HepG2 (cell line): ENCODE measurements around the gene STEAP1B. TPM values are rescaled to one million over a fixed set of nuclear protein-coding genes. Genes with fewer than 3 reads are reported as not detected.

Experiments
- CHCHD3 ChIP-seq: sonication (generic); formaldehyde crosslinking; IDR thresholded peaks from 2 replicates; pipeline ENCODE4 v1.8.0; 2022; ENCODE audit warnings: mild to moderate bottlenecking, missing genetic modification reagents, moderate library complexity
- GABPB1 ChIP-seq: IDR thresholded peaks from 2 replicates; pipeline ENCODE4 v1.6.1; 2016; ENCODE audit warnings: mild to moderate bottlenecking, missing genetic modification reagents, moderate library complexity, missing compliant biosample characterization
- GATA4 ChIP-seq: sonication (generic); IDR thresholded peaks from 2 replicates; pipeline ENCODE4 v1.6.1; 2016; ENCODE audit warnings: antibody characterized with exemption, low read depth, borderline replicate concordance
- JDP2 ChIP-seq: sonication (generic); formaldehyde crosslinking; IDR thresholded peaks from 2 replicates; pipeline ENCODE4 v1.8.1; 2022; ENCODE audit warnings: missing genetic modification reagents, borderline replicate concordance
- KAT8 ChIP-seq: IDR thresholded peaks from 2 replicates; pipeline ENCODE4 v1.6.1; 2016; ENCODE audit warnings: missing genetic modification reagents, missing compliant biosample characterization
- NCOR1 ChIP-seq: fragments of 200-600 bp; sonication (generic); IDR thresholded peaks from 2 replicates; pipeline ENCODE4 v1.7.0; 2017; ENCODE audit warnings: antibody characterized with exemption, low read length, borderline replicate concordance
- SETDB1 ChIP-seq: sonication (generic); formaldehyde crosslinking; IDR thresholded peaks from 2 replicates; pipeline ENCODE4 v1.5.1; 2020; ENCODE audit warnings: missing genetic modification reagents, mild to moderate bottlenecking, borderline replicate concordance
- SOX5 ChIP-seq: IDR thresholded peaks from 2 replicates; pipeline ENCODE4 v1.6.1; 2016; ENCODE audit warnings: borderline replicate concordance
- YEATS4 ChIP-seq: sonication (generic); formaldehyde crosslinking; IDR thresholded peaks from 2 replicates; pipeline ENCODE4 v1.4.0; 2020; ENCODE audit warnings: missing genetic modification reagents, borderline replicate concordance
- ZNF496 ChIP-seq: sonication (generic); formaldehyde crosslinking; IDR thresholded peaks from 2 replicates; pipeline ENCODE4 v1.8.1; 2023; ENCODE audit warnings: mild to moderate bottlenecking, moderate library complexity, missing genetic modification reagents; ENCODE audit not compliant: insufficient replicate concordance
- ZNF746 ChIP-seq: sonication (generic); formaldehyde crosslinking; IDR thresholded peaks from 2 replicates; pipeline ENCODE4 v1.8.0; 2022; ENCODE audit warnings: mild to moderate bottlenecking, missing genetic modification reagents
- polyA plus RNA-seq, 8 experiments: library from polyadenylated mRNA; depleted of rRNA in 3 of 8; stranded (reverse) in 7 of 8; unstranded in 1 of 8; fragments of >200 nt; fragmentation: Illumina TruSeq in 4 of 8; extraction: Trizol in 4 of 8; gene quantifications; 2 replicates each; pipeline versions ENCODE4 v1.2.1 to v1.2.3, GENCODE V29; 2011 to 2016; ENCODE audit warnings: low read depth in 4 of 8, missing spikeins in 1 of 8, mixed read lengths in 1 of 8; ENCODE audit not compliant: insufficient read depth in 1 of 8
- total RNA-seq, 5 experiments: library from RNA; depleted of rRNA; stranded (reverse); fragments of >200 nt; fragmentation: Illumina TruSeq; extraction: Trizol; gene quantifications; 2 replicates each; pipeline ENCODE4 v1.2.3, GENCODE V29; 2016; ENCODE audit warnings: low read depth in 1 of 5
- TF ChIP-seq, protein P1 (sequence below): sonication (generic); formaldehyde crosslinking; IDR thresholded peaks from 2 replicates; pipeline ENCODE4 v1.4.0; 2020; ENCODE audit warnings: missing genetic modification reagents
- TF ChIP-seq, protein P2 (sequence below): sonication (generic); IDR thresholded peaks from 2 replicates; pipeline ENCODE4 v1.6.1; 2016; ENCODE audit warnings: low read depth, borderline replicate concordance
- TF ChIP-seq, protein P3 (sequence below): sonication (generic); formaldehyde crosslinking; IDR thresholded peaks from 2 replicates; pipeline ENCODE4 v1.4.0; 2020; ENCODE audit warnings: missing genetic modification reagents
- TF ChIP-seq, protein P4 (sequence below): sonication (generic); formaldehyde crosslinking; IDR thresholded peaks from 2 replicates; pipeline ENCODE4 v1.5.1; 2020; ENCODE audit warnings: missing genetic modification reagents, mild to moderate bottlenecking, borderline replicate concordance
- TF ChIP-seq, protein P5 (sequence below): sonication (generic); formaldehyde crosslinking; IDR thresholded peaks from 2 replicates; pipeline ENCODE4 v1.5.0; 2020; ENCODE audit warnings: mild to moderate bottlenecking, missing genetic modification reagents
- TF ChIP-seq, protein P6 (sequence below): sonication (generic); formaldehyde crosslinking; IDR thresholded peaks from 2 replicates; pipeline ENCODE4 v1.4.0; 2020; ENCODE audit warnings: missing genetic modification reagents

The STEAP1B gene
- total and polyA plus RNA-seq, 2 of the 13 experiments (the other 11 are each of a cell fraction or from before 2014, with no cell fraction given) = not detected

DNA sequence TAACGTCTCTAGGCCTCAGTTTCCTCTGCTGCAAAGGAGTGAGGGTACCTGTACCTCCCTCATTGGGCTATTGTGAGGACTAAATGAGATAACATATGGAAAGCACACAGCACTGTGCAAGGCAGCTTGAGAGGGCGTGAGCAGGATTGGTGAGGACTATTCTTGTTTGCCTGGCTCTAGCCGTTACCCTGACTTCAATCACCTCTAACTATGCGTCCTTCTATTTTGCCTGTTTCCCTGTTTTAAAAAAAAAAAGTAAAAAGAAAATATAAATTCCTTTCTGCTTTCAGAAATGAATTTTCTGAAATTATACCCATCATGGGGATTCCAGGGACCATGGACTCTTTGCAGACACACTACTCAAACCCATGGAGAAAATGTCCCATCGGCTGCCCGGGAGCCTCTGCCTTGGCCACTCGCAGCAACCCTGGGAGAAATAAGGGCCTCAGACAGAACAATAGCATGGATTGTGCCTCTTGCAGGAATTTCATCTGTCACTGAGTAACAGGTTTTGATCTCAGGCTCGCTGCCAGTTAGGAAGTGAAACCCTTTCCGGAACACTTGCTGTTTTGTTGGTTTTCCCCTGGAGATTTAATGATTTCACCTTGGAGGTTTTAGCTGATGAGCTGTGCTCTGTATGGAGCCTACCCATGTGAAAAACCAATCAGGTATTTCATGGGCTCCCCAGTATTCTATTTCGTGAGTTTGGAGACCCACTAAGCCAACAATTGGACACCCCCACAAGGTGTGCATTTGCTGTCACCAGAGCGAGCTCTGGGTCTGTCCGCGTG lies 55.6 kb downstream of the STEAP1B start (continued):
- no peak for TF ChIP-seq ZNF746
- 0 out of 2 replicates have a peak, but pooled peaks have one; percentile 53 for TF ChIP-seq GATA4
- TF ChIP-seq, protein P1, sequence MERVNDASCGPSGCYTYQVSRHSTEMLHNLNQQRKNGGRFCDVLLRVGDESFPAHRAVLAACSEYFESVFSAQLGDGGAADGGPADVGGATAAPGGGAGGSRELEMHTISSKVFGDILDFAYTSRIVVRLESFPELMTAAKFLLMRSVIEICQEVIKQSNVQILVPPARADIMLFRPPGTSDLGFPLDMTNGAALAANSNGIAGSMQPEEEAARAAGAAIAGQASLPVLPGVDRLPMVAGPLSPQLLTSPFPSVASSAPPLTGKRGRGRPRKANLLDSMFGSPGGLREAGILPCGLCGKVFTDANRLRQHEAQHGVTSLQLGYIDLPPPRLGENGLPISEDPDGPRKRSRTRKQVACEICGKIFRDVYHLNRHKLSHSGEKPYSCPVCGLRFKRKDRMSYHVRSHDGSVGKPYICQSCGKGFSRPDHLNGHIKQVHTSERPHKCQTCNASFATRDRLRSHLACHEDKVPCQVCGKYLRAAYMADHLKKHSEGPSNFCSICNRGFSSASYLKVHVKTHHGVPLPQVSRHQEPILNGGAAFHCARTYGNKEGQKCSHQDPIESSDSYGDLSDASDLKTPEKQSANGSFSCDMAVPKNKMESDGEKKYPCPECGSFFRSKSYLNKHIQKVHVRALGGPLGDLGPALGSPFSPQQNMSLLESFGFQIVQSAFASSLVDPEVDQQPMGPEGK (CRISPR knock-in tag) = 0 out of 2 replicates have a peak, but pooled peaks have one; percentile 9
- TF ChIP-seq, protein P2, sequence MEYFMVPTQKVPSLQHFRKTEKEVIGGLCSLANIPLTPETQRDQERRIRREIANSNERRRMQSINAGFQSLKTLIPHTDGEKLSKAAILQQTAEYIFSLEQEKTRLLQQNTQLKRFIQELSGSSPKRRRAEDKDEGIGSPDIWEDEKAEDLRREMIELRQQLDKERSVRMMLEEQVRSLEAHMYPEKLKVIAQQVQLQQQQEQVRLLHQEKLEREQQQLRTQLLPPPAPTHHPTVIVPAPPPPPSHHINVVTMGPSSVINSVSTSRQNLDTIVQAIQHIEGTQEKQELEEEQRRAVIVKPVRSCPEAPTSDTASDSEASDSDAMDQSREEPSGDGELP = peak; percentile 44; the same call in 1 of the 2 replicates
- TF ChIP-seq YEATS4 (CRISPR knock-in tag) = peak; percentile 8; the same call in 1 of the 2 replicates
- TF ChIP-seq, protein P3, sequence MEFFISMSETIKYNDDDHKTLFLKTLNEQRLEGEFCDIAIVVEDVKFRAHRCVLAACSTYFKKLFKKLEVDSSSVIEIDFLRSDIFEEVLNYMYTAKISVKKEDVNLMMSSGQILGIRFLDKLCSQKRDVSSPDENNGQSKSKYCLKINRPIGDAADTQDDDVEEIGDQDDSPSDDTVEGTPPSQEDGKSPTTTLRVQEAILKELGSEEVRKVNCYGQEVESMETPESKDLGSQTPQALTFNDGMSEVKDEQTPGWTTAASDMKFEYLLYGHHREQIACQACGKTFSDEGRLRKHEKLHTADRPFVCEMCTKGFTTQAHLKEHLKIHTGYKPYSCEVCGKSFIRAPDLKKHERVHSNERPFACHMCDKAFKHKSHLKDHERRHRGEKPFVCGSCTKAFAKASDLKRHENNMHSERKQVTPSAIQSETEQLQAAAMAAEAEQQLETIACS (CRISPR knock-in tag) = no peak
- TF ChIP-seq KAT8 = peak; percentile 72; the same call in 1 of the 2 replicates
- no peak for TF ChIP-seq SETDB1 (CRISPR knock-in tag)
- TF ChIP-seq, protein P4, sequence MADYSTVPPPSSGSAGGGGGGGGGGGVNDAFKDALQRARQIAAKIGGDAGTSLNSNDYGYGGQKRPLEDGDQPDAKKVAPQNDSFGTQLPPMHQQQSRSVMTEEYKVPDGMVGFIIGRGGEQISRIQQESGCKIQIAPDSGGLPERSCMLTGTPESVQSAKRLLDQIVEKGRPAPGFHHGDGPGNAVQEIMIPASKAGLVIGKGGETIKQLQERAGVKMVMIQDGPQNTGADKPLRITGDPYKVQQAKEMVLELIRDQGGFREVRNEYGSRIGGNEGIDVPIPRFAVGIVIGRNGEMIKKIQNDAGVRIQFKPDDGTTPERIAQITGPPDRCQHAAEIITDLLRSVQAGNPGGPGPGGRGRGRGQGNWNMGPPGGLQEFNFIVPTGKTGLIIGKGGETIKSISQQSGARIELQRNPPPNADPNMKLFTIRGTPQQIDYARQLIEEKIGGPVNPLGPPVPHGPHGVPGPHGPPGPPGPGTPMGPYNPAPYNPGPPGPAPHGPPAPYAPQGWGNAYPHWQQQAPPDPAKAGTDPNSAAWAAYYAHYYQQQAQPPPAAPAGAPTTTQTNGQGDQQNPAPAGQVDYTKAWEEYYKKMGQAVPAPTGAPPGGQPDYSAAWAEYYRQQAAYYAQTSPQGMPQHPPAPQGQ (CRISPR knock-in tag) = 0 out of 2 replicates have a peak, but pooled peaks have one; percentile 66
- peak; percentile 36; the same call in 1 of the 2 replicates for TF ChIP-seq GABPB1 (CRISPR knock-in tag)
- TF ChIP-seq JDP2 (CRISPR knock-in tag) = no peak
- TF ChIP-seq CHCHD3 = no peak
- TF ChIP-seq, protein P5, sequence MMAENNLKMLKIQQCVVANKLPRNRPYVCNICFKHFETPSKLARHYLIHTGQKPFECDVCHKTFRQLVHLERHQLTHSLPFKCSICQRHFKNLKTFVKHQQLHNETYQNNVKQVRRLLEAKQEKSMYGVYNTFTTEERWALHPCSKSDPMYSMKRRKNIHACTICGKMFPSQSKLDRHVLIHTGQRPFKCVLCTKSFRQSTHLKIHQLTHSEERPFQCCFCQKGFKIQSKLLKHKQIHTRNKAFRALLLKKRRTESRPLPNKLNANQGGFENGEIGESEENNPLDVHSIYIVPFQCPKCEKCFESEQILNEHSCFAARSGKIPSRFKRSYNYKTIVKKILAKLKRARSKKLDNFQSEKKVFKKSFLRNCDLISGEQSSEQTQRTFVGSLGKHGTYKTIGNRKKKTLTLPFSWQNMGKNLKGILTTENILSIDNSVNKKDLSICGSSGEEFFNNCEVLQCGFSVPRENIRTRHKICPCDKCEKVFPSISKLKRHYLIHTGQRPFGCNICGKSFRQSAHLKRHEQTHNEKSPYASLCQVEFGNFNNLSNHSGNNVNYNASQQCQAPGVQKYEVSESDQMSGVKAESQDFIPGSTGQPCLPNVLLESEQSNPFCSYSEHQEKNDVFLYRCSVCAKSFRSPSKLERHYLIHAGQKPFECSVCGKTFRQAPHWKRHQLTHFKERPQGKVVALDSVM (CRISPR knock-in tag) = no peak
- no peak; the same call in 1 of the 2 replicates for TF ChIP-seq NCOR1
- no peak for TF ChIP-seq ZNF496 (CRISPR knock-in tag)
- TF ChIP-seq, protein P6, sequence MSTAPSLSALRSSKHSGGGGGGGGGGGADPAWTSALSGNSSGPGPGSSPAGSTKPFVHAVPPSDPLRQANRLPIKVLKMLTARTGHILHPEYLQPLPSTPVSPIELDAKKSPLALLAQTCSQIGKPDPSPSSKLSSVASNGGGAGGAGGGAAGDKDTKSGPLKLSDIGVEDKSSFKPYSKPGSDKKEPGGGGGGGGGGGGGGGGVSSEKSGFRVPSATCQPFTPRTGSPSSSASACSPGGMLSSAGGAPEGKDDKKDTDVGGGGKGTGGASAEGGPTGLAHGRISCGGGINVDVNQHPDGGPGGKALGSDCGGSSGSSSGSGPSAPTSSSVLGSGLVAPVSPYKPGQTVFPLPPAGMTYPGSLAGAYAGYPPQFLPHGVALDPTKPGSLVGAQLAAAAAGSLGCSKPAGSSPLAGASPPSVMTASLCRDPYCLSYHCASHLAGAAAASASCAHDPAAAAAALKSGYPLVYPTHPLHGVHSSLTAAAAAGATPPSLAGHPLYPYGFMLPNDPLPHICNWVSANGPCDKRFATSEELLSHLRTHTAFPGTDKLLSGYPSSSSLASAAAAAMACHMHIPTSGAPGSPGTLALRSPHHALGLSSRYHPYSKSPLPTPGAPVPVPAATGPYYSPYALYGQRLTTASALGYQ = peak; percentile 42; the same call in 1 of the 2 replicates
- peak; percentile 97 for TF ChIP-seq SOX5 (CRISPR knock-in tag)
